Hepatocyte (in vitro differentiated cells): ENCODE data around the gene DLGAP4.

Source experiments
- EZH2 ChIP-seq: fragments of 200-600 bp; sonication (generic); IDR thresholded peaks from 2 replicates; pipeline ENCODE4 v1.6.1; 2016; ENCODE audit warnings: antibody characterized with exemption, mild to moderate bottlenecking, borderline replicate concordance
- TF ChIP-seq, protein P1 (sequence below): fragments of 200-600 bp; sonication (generic); IDR thresholded peaks from 2 replicates; pipeline ENCODE4 v1.5.1; 2016; ENCODE audit warnings: antibody characterized with exemption, mild to moderate bottlenecking; ENCODE audit not compliant: poor library complexity

DNA sequence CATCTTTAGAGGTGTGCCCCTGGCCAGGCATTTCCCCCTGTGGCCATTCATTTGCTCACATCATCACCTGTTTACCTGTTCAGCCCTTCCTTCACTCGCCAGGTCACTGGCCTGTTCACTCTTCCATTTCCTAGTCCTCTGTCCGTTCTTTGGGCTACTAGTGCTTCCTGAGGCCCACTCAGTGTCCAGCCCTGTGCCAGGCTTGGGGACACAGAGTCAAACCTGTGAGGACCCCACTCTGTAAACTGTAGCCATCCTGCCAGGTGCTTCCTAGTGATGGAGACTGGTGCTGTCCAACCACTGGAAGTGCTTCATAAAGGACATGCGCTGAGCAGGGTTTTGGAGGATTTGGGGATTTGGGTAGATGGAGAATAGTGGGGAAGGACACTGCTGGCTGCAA, 3.5 kb downstream of the DLGAP4 start:
- TF ChIP-seq, protein P1, sequence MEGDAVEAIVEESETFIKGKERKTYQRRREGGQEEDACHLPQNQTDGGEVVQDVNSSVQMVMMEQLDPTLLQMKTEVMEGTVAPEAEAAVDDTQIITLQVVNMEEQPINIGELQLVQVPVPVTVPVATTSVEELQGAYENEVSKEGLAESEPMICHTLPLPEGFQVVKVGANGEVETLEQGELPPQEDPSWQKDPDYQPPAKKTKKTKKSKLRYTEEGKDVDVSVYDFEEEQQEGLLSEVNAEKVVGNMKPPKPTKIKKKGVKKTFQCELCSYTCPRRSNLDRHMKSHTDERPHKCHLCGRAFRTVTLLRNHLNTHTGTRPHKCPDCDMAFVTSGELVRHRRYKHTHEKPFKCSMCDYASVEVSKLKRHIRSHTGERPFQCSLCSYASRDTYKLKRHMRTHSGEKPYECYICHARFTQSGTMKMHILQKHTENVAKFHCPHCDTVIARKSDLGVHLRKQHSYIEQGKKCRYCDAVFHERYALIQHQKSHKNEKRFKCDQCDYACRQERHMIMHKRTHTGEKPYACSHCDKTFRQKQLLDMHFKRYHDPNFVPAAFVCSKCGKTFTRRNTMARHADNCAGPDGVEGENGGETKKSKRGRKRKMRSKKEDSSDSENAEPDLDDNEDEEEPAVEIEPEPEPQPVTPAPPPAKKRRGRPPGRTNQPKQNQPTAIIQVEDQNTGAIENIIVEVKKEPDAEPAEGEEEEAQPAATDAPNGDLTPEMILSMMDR = no peak
- TF ChIP-seq EZH2 = no peak
